ENCODE results near the gene WWOX.

Gene WWOX

DNA sequence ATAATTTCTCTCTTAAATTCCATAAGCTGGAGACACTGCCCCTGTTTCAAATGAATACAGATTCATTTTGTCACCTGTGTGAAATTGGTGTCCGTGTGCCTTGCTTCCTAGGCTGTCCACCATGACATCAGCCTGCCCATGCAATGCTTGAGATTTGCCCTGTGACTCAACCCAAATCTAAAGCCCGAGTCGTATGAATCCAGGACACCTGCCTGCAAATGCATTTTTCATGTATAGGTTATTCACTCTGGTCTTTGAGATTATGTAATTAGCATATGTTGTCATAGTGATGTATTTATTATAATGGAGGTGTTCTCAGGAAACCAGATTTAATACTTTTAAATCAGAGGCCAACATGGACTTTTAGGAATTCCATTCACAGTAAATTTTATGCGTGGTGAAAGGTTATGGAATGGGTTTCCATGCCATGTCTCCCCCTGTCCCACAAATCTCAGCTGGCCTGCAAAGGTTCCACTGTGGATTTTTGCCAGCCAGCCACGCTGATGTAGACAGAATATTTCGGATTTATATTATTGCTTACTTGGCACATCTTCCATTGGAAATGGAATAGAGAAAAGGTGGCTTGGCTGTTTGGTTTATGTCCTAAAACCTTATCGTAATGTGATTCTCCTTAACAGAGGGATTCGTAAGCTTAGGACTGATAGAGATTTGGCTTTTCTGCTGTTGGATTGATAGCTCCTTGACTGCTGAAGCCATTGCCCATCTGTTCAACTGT, 551.1 kb downstream of the WWOX start:
- H3K4me3 ChIP-seq (ENCODE audit: low read depth in 1 of 2, low read length in 2 of 2): no peak overlapping the region
- no peak overlapping the region for H3K9ac ChIP-seq (ENCODE audit: low read depth, low read length)
- no peak overlapping the region for H3K4me2 ChIP-seq (ENCODE audit: insufficient read depth, low read length)
- no peak overlapping the region for H2AFZ ChIP-seq (ENCODE audit: low read depth, low read length)
- DNase-seq (no peak), ATAC-seq (ENCODE audit: insufficient read depth, low read depth) (no peak)
- H3K27ac ChIP-seq (ENCODE audit: low read length): no peak overlapping the region
- no peaks in the 10 kb centered on the region for H3K79me2 ChIP-seq (ENCODE audit: insufficient read depth, low read length)
- no peaks in the 10 kb centered on the region for H3K9me3 ChIP-seq (ENCODE audit: insufficient read depth, low read length, severe bottlenecking)
- H4K20me1 ChIP-seq (ENCODE audit: insufficient read depth, low read length): no peaks in the 10 kb centered on the region
- no peaks in the 10 kb centered on the region for H3K4me1 ChIP-seq (ENCODE audit: insufficient read depth, low read length)
- no peaks in the 10 kb centered on the region for H3K36me3 ChIP-seq (ENCODE audit: insufficient read depth, low read length)
- no peak for TF ChIP-seq EZH2 (IDR thresholded peaks at IDR 0.05; ENCODE audit: borderline replicate concordance, low read depth, low read length, severe bottlenecking)
- TF ChIP-seq, protein P1, sequence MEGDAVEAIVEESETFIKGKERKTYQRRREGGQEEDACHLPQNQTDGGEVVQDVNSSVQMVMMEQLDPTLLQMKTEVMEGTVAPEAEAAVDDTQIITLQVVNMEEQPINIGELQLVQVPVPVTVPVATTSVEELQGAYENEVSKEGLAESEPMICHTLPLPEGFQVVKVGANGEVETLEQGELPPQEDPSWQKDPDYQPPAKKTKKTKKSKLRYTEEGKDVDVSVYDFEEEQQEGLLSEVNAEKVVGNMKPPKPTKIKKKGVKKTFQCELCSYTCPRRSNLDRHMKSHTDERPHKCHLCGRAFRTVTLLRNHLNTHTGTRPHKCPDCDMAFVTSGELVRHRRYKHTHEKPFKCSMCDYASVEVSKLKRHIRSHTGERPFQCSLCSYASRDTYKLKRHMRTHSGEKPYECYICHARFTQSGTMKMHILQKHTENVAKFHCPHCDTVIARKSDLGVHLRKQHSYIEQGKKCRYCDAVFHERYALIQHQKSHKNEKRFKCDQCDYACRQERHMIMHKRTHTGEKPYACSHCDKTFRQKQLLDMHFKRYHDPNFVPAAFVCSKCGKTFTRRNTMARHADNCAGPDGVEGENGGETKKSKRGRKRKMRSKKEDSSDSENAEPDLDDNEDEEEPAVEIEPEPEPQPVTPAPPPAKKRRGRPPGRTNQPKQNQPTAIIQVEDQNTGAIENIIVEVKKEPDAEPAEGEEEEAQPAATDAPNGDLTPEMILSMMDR (IDR thresholded peaks at IDR 0.05; ENCODE audit: borderline replicate concordance, extremely low read depth, low read length, poor library complexity, severe bottlenecking): no peak
- H3K27me3 ChIP-seq (ENCODE audit: insufficient read depth, low read length, poor library complexity): no peaks in the 10 kb centered on the region

DNA sequence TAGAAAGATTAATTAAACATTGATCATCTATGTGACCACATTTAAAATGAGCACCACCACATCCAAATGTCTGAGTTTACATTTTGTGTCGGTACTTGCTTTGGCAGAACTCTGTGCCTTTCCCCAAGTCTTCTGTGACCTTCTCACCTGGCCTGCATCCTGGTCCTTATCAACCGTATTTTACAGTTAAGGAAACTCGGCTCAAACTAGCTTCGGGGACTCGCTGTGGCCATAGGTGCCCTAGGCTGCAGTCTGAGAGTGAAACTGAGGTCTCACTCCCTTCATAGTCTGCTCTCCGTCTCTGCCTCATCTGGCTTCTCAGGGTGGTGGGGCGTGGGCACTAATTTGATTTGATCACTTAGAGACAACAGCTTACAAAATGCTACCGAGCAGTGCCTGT, 555.5 kb downstream of the WWOX start:
- H3K27me3 ChIP-seq (ENCODE audit: insufficient read depth, low read length, poor library complexity): no peaks in the 10 kb centered on the region
- ATAC-seq (ENCODE audit: insufficient read depth, low read depth): no peak
- H2AFZ ChIP-seq (ENCODE audit: low read depth, low read length): no peak overlapping the region
- no peak overlapping the region for H3K4me3 ChIP-seq (ENCODE audit: low read depth in 1 of 2, low read length in 2 of 2)
- no peak overlapping the region for H3K4me2 ChIP-seq (ENCODE audit: insufficient read depth, low read length)
- no peaks in the 10 kb centered on the region for H3K79me2 ChIP-seq (ENCODE audit: insufficient read depth, low read length)
- H3K9ac ChIP-seq (ENCODE audit: low read depth, low read length): no peak overlapping the region
- H3K27ac ChIP-seq (ENCODE audit: low read length): no peak overlapping the region
- TF ChIP-seq EZH2 (IDR thresholded peaks at IDR 0.05; ENCODE audit: borderline replicate concordance, low read depth, low read length, severe bottlenecking): no peak
- TF ChIP-seq, protein P1 (IDR thresholded peaks at IDR 0.05; ENCODE audit: borderline replicate concordance, extremely low read depth, low read length, poor library complexity, severe bottlenecking): no peak
- no peaks in the 10 kb centered on the region for H3K36me3 ChIP-seq (ENCODE audit: insufficient read depth, low read length)
- no peaks in the 10 kb centered on the region for H3K9me3 ChIP-seq (ENCODE audit: insufficient read depth, low read length, severe bottlenecking)
- H4K20me1 ChIP-seq (ENCODE audit: insufficient read depth, low read length): no peaks in the 10 kb centered on the region
- no peaks in the 10 kb centered on the region for H3K4me1 ChIP-seq (ENCODE audit: insufficient read depth, low read length)
- DNase-seq: no peak

DNA sequence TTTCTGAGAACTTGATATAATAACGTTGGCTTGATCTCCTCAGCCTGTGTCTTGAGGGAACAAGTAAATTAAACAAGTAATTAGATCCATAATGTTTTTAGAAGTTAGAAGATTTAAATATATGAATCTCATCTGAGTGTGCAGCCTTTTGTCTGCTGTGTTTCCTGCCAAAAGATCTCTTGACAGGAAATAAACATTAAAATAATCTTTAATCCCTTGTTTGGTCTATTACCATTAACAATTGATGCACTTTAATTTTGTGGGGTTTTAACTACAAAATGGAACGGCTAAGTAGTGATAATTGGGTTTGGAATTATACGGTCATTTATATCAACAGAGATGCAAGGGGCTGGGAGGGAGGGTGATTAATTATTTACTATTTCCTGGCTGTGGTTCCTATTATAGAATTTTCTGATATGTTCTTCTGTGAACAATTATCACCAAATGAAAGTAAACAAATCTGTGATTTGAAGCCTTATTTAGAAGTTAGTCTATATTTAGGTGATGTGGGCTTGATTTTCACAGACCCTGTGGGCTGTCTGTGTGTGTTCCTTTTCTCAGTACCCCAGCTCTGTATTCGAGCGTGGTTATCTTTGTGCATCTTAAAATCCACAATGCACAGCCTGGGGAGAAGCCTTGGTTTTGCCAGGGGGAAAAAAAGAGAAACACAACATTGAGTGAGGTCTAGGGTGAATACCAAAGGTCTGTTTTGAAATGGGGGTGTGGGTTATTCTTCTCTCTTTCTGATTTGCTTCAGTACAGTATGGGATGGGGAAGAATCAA, 556.1 kb downstream of the WWOX start:
- TF ChIP-seq EZH2 (IDR thresholded peaks at IDR 0.05; ENCODE audit: borderline replicate concordance, low read depth, low read length, severe bottlenecking): no peak
- TF ChIP-seq, protein P1 (IDR thresholded peaks at IDR 0.05; ENCODE audit: borderline replicate concordance, extremely low read depth, low read length, poor library complexity, severe bottlenecking): no peak
- no peak overlapping the region for H3K4me2 ChIP-seq (ENCODE audit: insufficient read depth, low read length)

More for the DNA sequence above, 556.1 kb downstream of the WWOX start:
- no peaks in the 10 kb centered on the region for H3K9me3 ChIP-seq (ENCODE audit: insufficient read depth, low read length, severe bottlenecking)
- no peak overlapping the region for H3K27ac ChIP-seq (ENCODE audit: low read length)
- ATAC-seq (ENCODE audit: insufficient read depth, low read depth) (no peak), DNase-seq (no peak)
- no peak overlapping the region for H3K4me3 ChIP-seq (ENCODE audit: low read depth in 1 of 2, low read length in 2 of 2)
- no peaks in the 10 kb centered on the region for H4K20me1 ChIP-seq (ENCODE audit: insufficient read depth, low read length)
- H2AFZ ChIP-seq (ENCODE audit: low read depth, low read length): no peak overlapping the region
- H3K4me1 ChIP-seq (ENCODE audit: insufficient read depth, low read length): no peaks in the 10 kb centered on the region
- no peaks in the 10 kb centered on the region for H3K36me3 ChIP-seq (ENCODE audit: insufficient read depth, low read length)
- no peaks in the 10 kb centered on the region for H3K27me3 ChIP-seq (ENCODE audit: insufficient read depth, low read length, poor library complexity)
- H3K79me2 ChIP-seq (ENCODE audit: insufficient read depth, low read length): no peaks in the 10 kb centered on the region
- no peak overlapping the region for H3K9ac ChIP-seq (ENCODE audit: low read depth, low read length)
